IMR-90 (cell line): ENCODE data around the gene NAXE. TPM values are rescaled to one million over a fixed set of nuclear protein-coding genes. Genes with fewer than 3 reads are reported as not detected.

ENCODE experiments used
- ATAC-seq: fragments of 200-7000 bp; cut with Tn5 transposase; 2 replicates; pipeline ENCODE4 v1.9.1; 2020; ENCODE audit warnings: low read depth, mild to moderate bottlenecking, moderate library complexity
- BruUV-seq: library from RNA; stranded (reverse); fragments of 400-500 nt; replicated peaks from 2 replicates; lab custom pipeline; 2021; lab: Mats Ljungman, UMichigan
- CTCF ChIA-PET: fragments of 300-600 bp; formaldehyde crosslinking; extraction: SDS; loops from one replicate; lab custom pipeline; 2021; ENCODE audit warnings: antibody characterized with exemption; lab: Yijun Ruan, JAX
- POLR2A ChIA-PET: fragments of 300-600 bp; sonication (Branson Sonifier 250); formaldehyde crosslinking; loops from one replicate; lab custom pipeline; 2022; ENCODE audit warnings: antibody characterized with exemption; ENCODE audit not compliant: unreplicated experiment; lab: Charles Lee
- DNase-seq: peaks from one replicate; pipeline ENCODE4 v3.0.0; 2013
- H2AFZ ChIP-seq: replicated peaks from 2 replicates; pipeline ENCODE3; 2013; ENCODE audit warnings: low read length, mild to moderate bottlenecking; ENCODE audit not compliant: poor library complexity
- H2AK5ac ChIP-seq: 2 replicates; pipeline ENCODE4 v1.6.1; 2013; ENCODE audit warnings: low read depth, low read length, inconsistent platforms
- H2AK9ac ChIP-seq: replicated peaks from 2 replicates; pipeline ENCODE3; 2013; ENCODE audit warnings: mild to moderate bottlenecking, low read depth, low read length, moderate library complexity; ENCODE audit not compliant: poor library complexity
- H2BK120ac ChIP-seq: 2 replicates; pipeline ENCODE4 v1.6.1; 2013; ENCODE audit warnings: low read depth, low read length, inconsistent platforms
- H2BK15ac ChIP-seq: 3 replicates; pipeline ENCODE4 v1.6.1; 2013; ENCODE audit warnings: low read depth, low read length, inconsistent platforms
- H2BK20ac ChIP-seq: 2 replicates; pipeline ENCODE4 v1.6.1; 2013; ENCODE audit warnings: low read depth, mild to moderate bottlenecking, inconsistent platforms, low read length, moderate library complexity
- H2BK5ac ChIP-seq: 2 replicates; pipeline ENCODE4 v1.6.1; 2013; ENCODE audit warnings: mild to moderate bottlenecking, low read depth, low read length, inconsistent platforms; ENCODE audit not compliant: poor library complexity, severe bottlenecking
- H3K14ac ChIP-seq: replicated peaks from 2 replicates; pipeline ENCODE4 v1.6.1; 2013; ENCODE audit warnings: low read depth, low read length, inconsistent platforms
- H3K18ac ChIP-seq: 2 replicates; pipeline ENCODE4 v1.6.1; 2013; ENCODE audit warnings: low read depth, low read length, control low read depth
- H3K23ac ChIP-seq: 2 replicates; pipeline ENCODE4 v1.6.1; 2013; ENCODE audit warnings: low read depth, low read length, inconsistent platforms
- H3K27ac ChIP-seq: 2 replicates; pipeline ENCODE4 v1.5.1; 2013; ENCODE audit warnings: mild to moderate bottlenecking, control low read depth, low read length; ENCODE audit not compliant: insufficient read depth
- H3K27me3 ChIP-seq: 2 replicates; pipeline ENCODE4 v1.6.1; 2013; ENCODE audit warnings: low read length; ENCODE audit not compliant: control insufficient read depth, insufficient read depth
- H3K36me3 ChIP-seq: 2 replicates; pipeline ENCODE4 v1.6.1; 2013; ENCODE audit warnings: low read length, mixed read lengths; ENCODE audit not compliant: control insufficient read depth, insufficient read depth
- H3K4ac ChIP-seq: 2 replicates; pipeline ENCODE4 v1.6.1; 2013; ENCODE audit warnings: low read depth, low read length, inconsistent platforms
- H3K4me1 ChIP-seq: 2 replicates; pipeline ENCODE4 v1.6.1; 2013; ENCODE audit warnings: low read length, mixed read lengths; ENCODE audit not compliant: control insufficient read depth, insufficient read depth
- H3K4me2 ChIP-seq: 2 replicates; pipeline ENCODE4 v1.6.1; 2013; ENCODE audit warnings: low read depth, mild to moderate bottlenecking, control low read depth, low read length, moderate library complexity
- H3K4me3 ChIP-seq: 2 replicates; pipeline ENCODE4 v1.5.1; 2013; ENCODE audit warnings: low read depth, mild to moderate bottlenecking, control low read depth, low read length, moderate library complexity; ENCODE audit not compliant: insufficient read depth
- H3K56ac ChIP-seq: 2 replicates; pipeline ENCODE4 v1.6.1; 2013; ENCODE audit warnings: low read length, inconsistent platforms; ENCODE audit not compliant: insufficient read depth; ENCODE audit errors: extremely low read depth
- H3K79me1 ChIP-seq, 2 experiments: 2 replicates each; pipeline ENCODE4 v1.6.1; 2013; ENCODE audit warnings: low read length in 2 of 2, inconsistent platforms in 1 of 2, low read depth in 1 of 2
- H3K9ac ChIP-seq: 2 replicates; pipeline ENCODE4 v1.6.1; 2013; ENCODE audit warnings: low read depth, low read length, control low read depth
- H3K9me1 ChIP-seq: 2 replicates; pipeline ENCODE4 v1.6.1; 2013; ENCODE audit warnings: low read length, inconsistent platforms; ENCODE audit not compliant: insufficient read depth
- H3K9me3 ChIP-seq: 2 replicates; pipeline ENCODE4 v1.6.1; 2013; ENCODE audit warnings: low read length; ENCODE audit not compliant: control insufficient read depth, insufficient read depth
- H4K20me1 ChIP-seq: 2 replicates; pipeline ENCODE4 v1.6.1; 2013; ENCODE audit warnings: low read length, inconsistent platforms; ENCODE audit not compliant: insufficient read depth
- H4K5ac ChIP-seq: 2 replicates; pipeline ENCODE4 v1.6.1; 2013; ENCODE audit warnings: mild to moderate bottlenecking, low read depth, low read length, control low read depth
- H4K8ac ChIP-seq, 2 experiments: 2 replicates each; pipeline ENCODE4 v1.6.1; 2013; ENCODE audit warnings: low read depth in 2 of 2, low read length in 2 of 2, control low read depth in 1 of 2, inconsistent platforms in 1 of 2
- H4K91ac ChIP-seq: 2 replicates; pipeline ENCODE4 v1.6.1; 2013; ENCODE audit warnings: low read depth, low read length, inconsistent platforms; ENCODE audit not compliant: insufficient read depth
- MXI1 ChIP-seq: IDR thresholded peaks from 2 replicates; pipeline ENCODE4 v1.6.1; 2012; ENCODE audit warnings: low read depth, mild to moderate bottlenecking, low read length, moderate library complexity, borderline replicate concordance
- POLR2A ChIP-seq: IDR thresholded peaks from 2 replicates; pipeline ENCODE4 v1.6.1; 2012; ENCODE audit warnings: mild to moderate bottlenecking, low read depth, low read length
- WGBS, 2 experiments: methylation state at CpG; one replicate each; pipeline versions ENCODE4 v1.1.5 to v1.1.7; 2013; ENCODE audit warnings: missing lambda C conversion rate in 2 of 2; ENCODE audit not compliant: insufficient read length in 1 of 2; ENCODE audit errors: extremely low coverage in 2 of 2; 5-methylcytosine and 5-hydroxymethylcytosine counted together
- dilution Hi-C: fragments of 300-500 bp; cut with HindIII; formaldehyde crosslinking; loops from one replicate; pipeline ENCODE4 v1.14.3; 2018; ENCODE audit warnings: low sequenced_read_pairs; ENCODE audit not compliant: unreplicated experiment
- in situ Hi-C: fragments of 300-500 bp; cut with MboI; formaldehyde crosslinking; loops from 3 replicates; pipeline ENCODE4 v1.14.3; 2019; ENCODE audit warnings: low sequenced_read_pairs, inconsistent platforms, mixed read lengths
- intact Hi-C: fragments of 100-400 bp; cut with micrococcal nuclease; formaldehyde crosslinking; loops from 2 replicates; pipeline ENCODE4 v1.10.0; 2022
- polyA plus RNA-seq, 3 experiments: library from polyadenylated mRNA; depleted of rRNA; stranded (reverse); fragments of >200 nt; gene quantifications; 2 replicates each; pipeline ENCODE4 v1.2.3, GENCODE V29; 2012; ENCODE audit warnings: low replicate concordance in 1 of 3
- total RNA-seq: library from RNA; depleted of rRNA; stranded (reverse); fragments of >200 nt; gene quantifications from 2 replicates; pipeline ENCODE4 v1.2.3, GENCODE V29; 2012

Gene NAXE
- total and polyA plus RNA-seq, 2 of the 4 experiments (the other 2 are of a cell fraction), result 61.0 to 74.2 TPM

DNA sequence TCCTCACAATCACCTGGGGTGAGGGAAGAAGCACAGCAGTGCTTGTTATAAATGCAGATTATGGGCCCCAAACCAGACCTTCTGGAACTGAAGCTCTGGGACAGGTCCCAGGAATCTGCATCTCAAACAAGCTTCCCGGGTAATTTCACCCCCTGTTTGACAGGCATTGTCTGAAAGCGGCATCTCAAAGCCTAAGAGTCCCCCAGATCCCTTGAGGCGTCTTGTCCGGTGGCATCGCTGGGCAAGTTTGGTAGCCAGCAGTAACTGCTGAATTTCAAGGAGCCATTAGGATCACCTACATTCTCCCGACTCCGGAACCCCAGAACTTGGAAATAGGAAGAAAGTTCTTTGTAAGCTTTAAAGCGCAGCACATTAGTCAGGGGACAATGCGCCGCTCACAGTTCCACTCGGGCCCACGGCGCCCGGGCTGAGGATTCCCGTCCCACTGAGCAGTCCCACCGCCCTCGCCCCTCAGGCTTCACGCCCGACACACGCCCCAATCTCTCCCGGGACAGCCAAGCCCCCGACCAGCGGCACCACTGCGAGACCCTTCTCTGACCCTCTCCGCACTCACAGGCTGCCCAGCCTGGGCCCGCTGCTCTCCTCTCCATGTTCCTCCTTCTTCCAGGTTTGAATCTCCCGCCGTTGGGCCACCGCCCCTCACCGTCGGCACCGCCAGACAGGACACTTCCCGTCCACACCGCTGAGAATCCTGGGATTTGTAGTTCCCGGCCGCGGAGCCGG, 19.5 kb upstream of the NAXE start, which contains the start of gene IQGAP3:
Gene IQGAP3, minus strand, starts transcription at position 647 of the 744 bp plus-strand sequence. Its CDS starts 36 bp downstream, at position 611.
- Histone ChIP-seq H3K79me1 (peaks cover 8 to 28% of the 10 kb centered on the region in 2 experiments), H4K5ac (peak within 1 kb of the TSS; percentile 32; the same call in 1 of the 2 replicates), H2BK5ac (peak within 1 kb of the TSS; percentile 47), H3K56ac (peak within 1 kb of the TSS; percentile 41), H3K27me3 (peaks cover 15% of the 10 kb centered on the region), H3K18ac (peak within 1 kb of the TSS; percentile 78), H3K36me3 (no peaks in the 10 kb centered on the region), H4K8ac (peak within 1 kb of the TSS; percentile 14 to 41; a peak in 2 of 4 replicates), H4K20me1 (no peaks in the 10 kb centered on the region; the same call in 1 of the 2 replicates), H3K23ac (peak within 1 kb of the TSS; percentile 57), H2AK9ac (peak within 1 kb of the TSS; percentile 96), H3K4me3 (peak within 1 kb of the TSS; percentile 73), H3K4me2 (peak within 1 kb of the TSS; percentile 98), H3K9ac (peak within 1 kb of the TSS; percentile 61), H3K14ac (peak within 1 kb of the TSS; percentile 84), H3K27ac (peak within 1 kb of the TSS; percentile 66), H2BK15ac (peak within 1 kb of the TSS; percentile 31), H3K9me1 (peaks cover 15% of the 10 kb centered on the region), H3K9me3 (no peaks in the 10 kb centered on the region), H2AK5ac (peak within 1 kb of the TSS; percentile 54), H3K4ac (peak within 1 kb of the TSS; percentile 66), H2BK20ac (no peak within 1 kb of the TSS), H4K91ac (peak within 1 kb of the TSS; percentile 51), H3K4me1 (peaks cover 7% of the 10 kb centered on the region), H2AFZ (peak within 1 kb of the TSS; percentile 94), H2BK120ac (peak within 1 kb of the TSS; percentile 50; the same call in 1 of the 2 replicates)
- in situ Hi-C loops (no loop called here), dilution Hi-C loops (no loop called here), intact Hi-C loops (loop anchor here (1.0 to 2.0 kb wide), 4 partner anchors 73 to 116 kb away; no protein-coding TSS in a partner anchor)
- no TSS peak for BruUV-seq
- ChIA-PET POLR2A (interaction anchor here (0.7 kb wide), 1 partner anchor 71 kb away, joined by 4 read pairs; the partner anchor contains the start of gene MEF2D), CTCF (interaction anchor here (0.6 to 1.4 kb wide), 3 partner anchors 91 to 186 kb away, joined by 3 to 4 read pairs (median 4); no protein-coding TSS in a partner anchor)
- ATAC-seq, result peak; percentile 75
- DNase-seq, result peak; percentile 69
- TF ChIP-seq MXI1 (peak; percentile 98), POLR2A (no peak; the same call in 1 of the 2 replicates)
- WGBS, 2 experiments, result 0% methylated on average over 22 of the region's 38 CpGs; no CpG with 5 or more reads in 1 of the 2 experiments
